Activated naive CD8-positive, alpha-beta T cell treated with anti-CD3 and anti-CD28 coated beads, Interleukin-2, amount 50 U/mL, for 16 hours (primary cell): ENCODE data around the gene SHB.
"Not testable (repeated sequence)": the region's sequence is repeated elsewhere in the genome, so short reads cannot be mapped to it uniquely, and the experiment has no call there.

Experiments used
- DNase-seq: peaks from one replicate; pipeline ENCODE4 v3.0.0-alpha.2; 2020; ENCODE audit warnings: low read depth, low spot score

The SHB gene

GRCh38 chr9:37903647-37904444 lies 165.2 kb downstream of the SHB start, which contains the start of gene SLC25A51:
Gene SLC25A51, minus strand, starts transcription at chr9:37904127. Its CDS starts 15,577 bp downstream, at chr9:37888550.
- DNase-seq, result peak; percentile 90

GRCh38 chr9:37902796-37903646 lies 166.0 kb downstream of the SHB start:
- DNase-seq, result no peak

DNA sequence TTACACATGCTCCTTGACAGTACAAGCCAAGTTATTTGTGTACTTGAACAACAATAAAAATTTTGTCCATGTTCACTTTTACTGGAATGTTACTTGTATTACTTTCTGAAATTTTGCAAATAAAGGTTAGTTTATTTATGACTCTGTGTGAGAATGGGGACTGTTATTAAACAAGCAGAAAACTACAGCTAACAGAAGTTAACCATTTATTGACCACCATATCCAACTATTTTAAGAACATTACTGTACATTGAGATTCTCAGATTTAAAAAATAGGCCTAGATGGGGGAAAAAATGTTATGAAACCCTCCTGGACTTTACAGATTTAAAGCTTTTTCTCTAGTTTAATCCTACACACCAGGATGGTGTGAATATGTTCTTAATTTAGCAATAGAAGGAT lies 166.9 kb downstream of the SHB start:
- DNase-seq, result no peak

- no peak for DNase-seq
Measured at GRCh38 chr9:37899041-37899440, 170.0 kb downstream of the SHB start.

DNA sequence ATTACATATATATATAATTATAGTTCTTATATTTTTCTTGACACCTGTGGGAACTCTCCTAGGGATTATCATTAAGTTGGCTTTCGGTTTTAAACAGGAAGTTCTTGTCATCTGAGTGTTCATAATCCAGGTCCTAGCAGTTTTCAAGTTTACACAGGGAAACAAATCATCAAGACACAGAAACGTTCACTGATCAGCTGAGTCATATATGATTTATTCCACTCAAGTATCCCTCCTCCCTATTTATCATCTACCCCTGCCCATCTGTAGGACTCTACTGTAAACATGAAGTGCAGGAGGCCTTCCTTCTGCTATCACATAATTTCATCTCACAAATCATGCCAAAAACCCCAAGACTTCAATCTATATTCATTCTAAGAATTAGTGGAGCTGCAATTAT lies 171.4 kb downstream of the SHB start:
- DNase-seq, result no peak

DNA sequence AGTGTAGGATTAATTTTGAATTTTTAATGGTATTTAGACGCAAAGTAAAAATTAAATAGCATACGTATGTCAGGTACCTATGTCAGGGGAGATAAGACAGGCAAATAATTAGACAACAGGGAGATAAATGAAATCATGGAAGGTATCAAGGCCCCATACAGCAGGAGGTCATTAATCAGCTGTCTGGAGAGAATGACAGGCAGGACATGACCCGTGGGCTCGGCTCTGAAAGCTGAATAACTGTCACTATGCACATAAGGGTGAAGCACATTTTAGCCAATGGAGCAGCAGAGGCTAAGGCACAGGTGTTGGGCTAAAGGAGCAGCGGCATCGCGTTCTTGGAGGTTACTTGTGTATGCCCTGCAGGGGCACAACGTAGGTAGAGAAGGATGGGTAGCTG lies 177.0 kb downstream of the SHB start:
- no peak for DNase-seq

DNA sequence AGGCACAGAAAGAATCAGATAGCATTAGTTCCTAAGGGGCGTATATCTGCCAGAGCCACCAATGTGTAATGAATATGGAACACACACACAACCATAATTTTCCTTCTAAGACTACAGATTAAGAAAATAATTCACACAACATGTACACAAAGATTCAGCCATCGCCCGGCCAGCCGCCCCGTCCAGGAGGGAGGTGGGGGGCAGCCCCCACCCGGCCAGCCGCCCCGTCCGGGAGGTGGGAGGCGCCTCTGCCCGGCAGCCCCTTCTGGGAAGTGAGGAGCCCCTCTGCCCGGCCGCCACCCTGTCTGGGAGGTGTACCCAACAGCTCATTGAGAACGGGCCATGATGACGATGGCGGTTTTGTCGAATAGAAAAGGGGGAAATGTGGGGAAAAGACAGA lies 178.0 kb downstream of the SHB start:
- DNase-seq, result not testable (repeated sequence)

DNA sequence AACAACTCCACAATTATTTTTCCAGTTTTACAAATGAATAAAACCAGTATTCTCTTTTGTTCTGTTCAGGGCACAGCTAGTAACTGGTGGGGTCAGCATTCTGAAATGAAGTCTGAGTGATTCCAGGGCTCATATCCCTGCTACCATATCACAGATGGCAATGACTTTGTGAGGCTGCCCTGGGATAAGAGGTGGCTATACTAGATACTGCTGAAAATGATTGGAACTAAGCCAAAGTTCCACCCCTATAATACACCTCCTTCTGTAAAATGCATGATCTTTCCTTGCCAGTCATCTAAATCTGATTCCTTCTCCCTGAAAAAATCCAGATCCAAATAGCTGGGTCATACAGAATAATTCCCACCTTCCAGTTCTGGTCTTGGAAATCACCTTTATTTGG lies 179.5 kb downstream of the SHB start:
- DNase-seq, result no peak

- not testable (repeated sequence) for DNase-seq
Measured at GRCh38 chr9:37887977-37888583, 180.9 kb downstream of the SHB start.

DNA sequence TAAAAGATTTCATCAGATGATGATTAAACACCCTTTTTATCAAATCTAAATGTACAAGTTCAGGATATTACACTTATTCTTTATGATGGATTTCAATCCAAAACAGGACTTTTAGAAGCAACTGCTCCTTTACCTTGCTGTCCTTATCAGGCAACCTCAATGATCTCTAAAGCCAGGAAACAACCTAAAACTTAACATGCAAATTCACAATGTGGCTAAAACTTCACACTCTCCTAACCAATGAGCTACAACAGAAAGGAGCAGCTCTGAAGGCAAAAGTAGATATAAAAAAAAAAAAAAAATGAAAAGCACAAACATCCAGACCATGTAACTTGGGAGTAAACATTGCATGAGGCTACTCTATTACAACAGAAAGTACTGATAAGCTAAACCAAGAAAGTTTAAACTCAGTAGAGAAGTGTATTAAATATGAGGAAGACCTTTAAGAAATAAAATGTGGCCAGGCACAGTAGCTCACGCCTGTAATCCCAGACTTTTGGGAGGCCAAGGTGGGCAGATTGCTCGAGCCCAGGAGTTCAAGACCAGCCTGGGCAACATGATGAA lies 188.0 kb downstream of the SHB start:
- DNase-seq, result no peak

- DNase-seq, result no peak
Measured at GRCh38 chr9:37876376-37876775, 192.7 kb downstream of the SHB start.

DNA sequence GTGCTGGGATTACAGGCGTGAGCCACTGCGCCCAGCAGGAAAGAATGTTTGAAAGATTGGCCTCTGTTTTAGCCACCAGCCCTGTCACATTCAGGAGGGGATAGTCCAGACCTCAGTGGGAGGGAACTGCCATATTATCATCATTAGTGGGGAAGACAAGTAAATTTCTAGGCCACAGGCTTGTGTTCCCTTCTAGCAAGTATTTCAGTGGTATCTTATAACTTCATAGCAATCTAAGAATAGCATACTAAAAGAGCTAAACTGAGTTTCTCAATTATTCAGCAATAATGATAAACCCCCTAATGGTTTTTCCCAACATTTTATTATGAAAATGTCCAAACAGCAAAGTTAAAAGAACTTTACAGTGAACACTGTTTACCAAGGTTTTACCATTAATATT lies 195.1 kb downstream of the SHB start:
- no peak for DNase-seq

DNA sequence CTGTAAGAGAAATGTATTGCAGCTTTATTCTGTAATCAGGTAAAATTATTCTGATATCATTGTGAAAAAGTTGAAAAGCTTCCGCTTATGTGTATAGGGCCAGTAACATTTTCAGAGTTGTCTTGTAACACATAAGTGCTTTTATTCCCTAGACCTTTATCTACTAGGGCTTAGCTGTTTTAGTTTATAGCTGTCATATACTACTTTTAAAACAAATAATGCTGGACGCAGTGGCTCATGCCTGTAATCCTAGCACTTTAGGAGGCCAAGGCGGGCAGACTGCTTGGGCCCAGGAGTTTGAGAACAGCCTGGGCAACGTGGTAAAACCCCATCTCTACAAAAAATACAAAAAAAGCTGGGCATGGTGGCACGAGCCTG lies 198.2 kb downstream of the SHB start:
- DNase-seq, result no peak

- no peak for DNase-seq
Measured at GRCh38 chr9:37870081-37870798, 198.8 kb downstream of the SHB start.
